Activated T-cell treated with anti-CD3 and anti-CD28 coated beads for 4 hours (primary cell): ENCODE results near the gene ZNF614.
"Not testable (repeated sequence)": the region's sequence is repeated elsewhere in the genome, so short reads cannot be mapped to it uniquely, and the experiment has no call there.

Source experiments
- DNase-seq: peaks from one replicate; pipeline ENCODE4 v3.0.0-alpha.2; 2020

Gene ZNF614

GRCh38 chr19:51986309-51987291 is 41.6 kb downstream of the ZNF614 start, which contains the start of gene ZNF350:
ZNF350 (minus strand) TSS chr19:51986840; CDS start chr19:51974360, 12,480 bp downstream.
- peak; percentile 78 for DNase-seq

GRCh38 chr19:51983361-51983760 is 44.8 kb downstream of the ZNF614 start:
- no peak for DNase-seq

- DNase-seq: not testable (repeated sequence)
Measured at GRCh38 chr19:51980926-51981325, 47.3 kb downstream of the ZNF614 start.

GRCh38 chr19:51980116-51980736 is 48.0 kb downstream of the ZNF614 start:
- DNase-seq: no peak

- DNase-seq: no peak
Measured at GRCh38 chr19:51978882-51979281, 49.3 kb downstream of the ZNF614 start.

DNA sequence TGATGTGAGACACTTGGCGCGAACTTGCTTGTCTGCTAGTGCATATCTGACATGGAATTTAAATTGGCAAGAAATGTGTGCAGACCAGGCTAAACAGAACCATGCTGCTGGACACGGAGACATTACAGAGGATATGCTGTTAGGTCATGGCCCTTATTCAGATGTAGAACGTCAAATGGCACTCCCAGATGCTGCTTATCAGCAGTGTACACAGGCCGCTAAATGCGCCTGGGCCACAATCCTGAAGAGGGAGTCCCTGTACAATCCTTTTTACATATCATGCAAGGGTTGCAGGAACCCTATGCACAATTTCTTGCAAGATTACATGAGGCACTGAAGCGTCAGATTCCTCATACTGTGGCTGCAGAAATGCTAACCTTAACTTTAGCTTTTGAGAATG is 50.8 kb downstream of the ZNF614 start:
- DNase-seq: no peak

DNA sequence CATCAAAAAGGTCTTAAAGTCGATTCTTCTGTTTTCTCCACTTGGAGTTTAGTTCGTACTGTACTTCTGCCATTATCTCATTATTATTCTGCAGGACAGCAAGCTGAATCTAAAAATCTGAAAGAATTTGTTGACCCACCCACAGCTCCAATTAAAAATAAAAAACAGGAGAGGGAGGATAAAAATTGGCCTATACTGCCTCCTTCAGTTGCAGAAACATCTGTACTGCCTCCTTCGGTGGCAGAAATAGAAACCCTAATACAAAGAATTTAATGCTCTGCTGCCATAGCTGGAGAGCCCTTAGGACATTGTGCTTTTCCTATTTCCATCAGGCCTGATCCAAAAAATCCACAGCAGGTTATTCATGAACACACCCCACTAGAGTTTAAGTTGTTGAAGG is 51.3 kb downstream of the ZNF614 start:
- no peak for DNase-seq

- not testable (repeated sequence) for DNase-seq
Measured at GRCh38 chr19:51975787-51976186, 52.4 kb downstream of the ZNF614 start.

- DNase-seq: no peak
Measured at GRCh38 chr19:51971624-51972023, 56.6 kb downstream of the ZNF614 start.

DNA sequence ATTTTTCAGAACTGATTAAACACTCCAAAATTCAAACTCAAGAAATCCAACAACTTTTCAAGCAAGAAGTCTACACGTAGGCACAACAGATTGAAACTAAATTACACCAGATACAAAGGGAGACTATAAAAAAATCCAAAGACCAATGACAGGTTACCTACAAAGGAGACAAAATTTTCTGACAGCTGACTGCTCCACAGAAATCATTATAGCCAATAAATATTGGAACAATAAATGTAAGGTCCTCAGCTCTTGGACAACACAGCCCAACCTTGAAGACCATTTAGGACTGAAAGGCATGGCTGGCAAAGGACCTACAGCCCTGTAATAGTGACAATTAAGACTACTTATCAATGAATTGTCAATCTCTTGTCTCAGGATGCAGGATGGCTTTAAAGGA is 57.5 kb downstream of the ZNF614 start:
- DNase-seq: no peak

DNA sequence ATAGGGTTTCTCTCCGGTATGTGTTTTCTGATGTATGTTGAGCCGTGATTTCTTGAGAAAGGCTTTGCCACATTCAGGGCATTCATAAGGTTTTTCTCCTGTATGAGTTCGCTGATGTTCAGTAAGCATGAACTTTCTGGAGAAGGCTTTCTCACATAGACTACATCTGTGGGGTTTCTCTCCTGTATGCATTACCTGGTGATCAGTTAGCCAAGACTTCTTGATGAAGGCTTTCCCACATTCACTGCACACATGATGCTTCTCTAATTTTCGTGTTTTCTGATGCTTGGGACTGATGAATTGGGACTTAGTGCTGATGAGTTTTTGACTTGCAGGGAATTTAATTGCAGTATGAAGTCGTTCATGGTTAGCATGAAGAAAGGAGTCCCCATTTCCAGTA is 62.6 kb downstream of the ZNF614 start:
- no peak for DNase-seq
